PFSK-1 (cell line): ENCODE results near the gene ARHGAP28.

Source experiments
- FOXP2 ChIP-seq: optimal IDR thresholded peaks from 2 replicates; pipeline ENCODE3; 2011; ENCODE audit warnings: borderline replicate concordance, control low read depth, inconsistent platforms; ENCODE audit not compliant: insufficient read depth; ENCODE audit errors: extremely low read length, extremely low read depth
- POLR2AphosphoS5 ChIP-seq: IDR thresholded peaks from 2 replicates; pipeline ENCODE4 v1.6.1; 2012; ENCODE audit warnings: low read depth, mild to moderate bottlenecking, control low read depth, low read length, moderate library complexity
- REST ChIP-seq, 2 experiments: IDR thresholded peaks; 2 replicates each; pipeline versions ENCODE4 v1.6.1 to v1.8.0; 2011 to 2012; ENCODE audit warnings: low read depth in 2 of 2, low read length in 2 of 2, control low read depth in 1 of 2, inconsistent platforms in 1 of 2, mild to moderate bottlenecking in 1 of 2, moderate library complexity in 1 of 2; ENCODE audit not compliant: insufficient read depth in 1 of 2
- SIN3A ChIP-seq: IDR thresholded peaks from 2 replicates; pipeline ENCODE4 v1.6.1; 2012; ENCODE audit warnings: mild to moderate bottlenecking, low read length, moderate library complexity, borderline replicate concordance; ENCODE audit not compliant: insufficient read depth
- TAF1 ChIP-seq: IDR thresholded peaks from 2 replicates; pipeline ENCODE4 v1.6.1; 2012; ENCODE audit warnings: low read length, control low read depth, borderline replicate concordance; ENCODE audit not compliant: insufficient read depth

ARHGAP28 gene

GRCh38 chr18:6963452-6964097, 234.1 kb downstream of the ARHGAP28 start:
- TF ChIP-seq SIN3A (no peak), TAF1 (no peak), REST (IDR thresholded peaks at IDR 0.05; ENCODE audit: insufficient read depth in 1 of 2, low read depth in 2 of 2, low read length in 2 of 2) (no peak), POLR2AphosphoS5 (no peak), FOXP2 (no peak)
